HK-2 (cell line): ENCODE results near the gene JAKMIP1.
A peak's percentile ranks its signal among the peaks of the same experiment; 100 is the strongest.

Experiments used
- DNase-seq: peaks from one replicate; pipeline ENCODE4 v3.0.0-alpha.2; 2018; ENCODE audit not compliant: unreplicated experiment

JAKMIP1 gene

GRCh38 chr4:6095023-6095752, 105.2 kb downstream of the JAKMIP1 start:
- peak; percentile 40 for DNase-seq

- no peak for DNase-seq
Measured at GRCh38 chr4:6093671-6094070, 106.7 kb downstream of the JAKMIP1 start.

- DNase-seq: no peak
Measured at GRCh38 chr4:6092971-6093370, 107.4 kb downstream of the JAKMIP1 start.

GRCh38 chr4:6092131-6092530, 108.2 kb downstream of the JAKMIP1 start:
- DNase-seq: no peak

- no peak for DNase-seq
Measured at GRCh38 chr4:6090931-6091330, 109.4 kb downstream of the JAKMIP1 start.

- DNase-seq: no peak
Measured at GRCh38 chr4:6088950-6089349, 111.4 kb downstream of the JAKMIP1 start.

- DNase-seq: peak; percentile 15
Measured at GRCh38 chr4:6087669-6088341, 112.5 kb downstream of the JAKMIP1 start.

- DNase-seq: no peak
Measured at GRCh38 chr4:6086846-6087245, 113.5 kb downstream of the JAKMIP1 start.

GRCh38 chr4:6085691-6086628, 114.4 kb downstream of the JAKMIP1 start:
- no peak for DNase-seq

- no peak for DNase-seq
Measured at GRCh38 chr4:6085028-6085690, 115.2 kb downstream of the JAKMIP1 start.

- no peak for DNase-seq
Measured at GRCh38 chr4:6079965-6080364, 120.4 kb downstream of the JAKMIP1 start.

GRCh38 chr4:6078560-6078959, 121.8 kb downstream of the JAKMIP1 start:
- no peak for DNase-seq

- no peak for DNase-seq
Measured at GRCh38 chr4:6076391-6076790, 124.0 kb downstream of the JAKMIP1 start.

GRCh38 chr4:6074758-6075157, 125.6 kb downstream of the JAKMIP1 start:
- no peak for DNase-seq

- DNase-seq: no peak
Measured at GRCh38 chr4:6071959-6072720, 128.2 kb downstream of the JAKMIP1 start.

- DNase-seq: no peak
Measured at GRCh38 chr4:6071191-6071958, 129.0 kb downstream of the JAKMIP1 start.

- no peak for DNase-seq
Measured at GRCh38 chr4:6069845-6070709, 130.3 kb downstream of the JAKMIP1 start.

- no peak for DNase-seq
Measured at GRCh38 chr4:6068986-6069385, 131.4 kb downstream of the JAKMIP1 start.

- no peak for DNase-seq
Measured at GRCh38 chr4:6065934-6066590, 134.3 kb downstream of the JAKMIP1 start.
